GM23338 (cell line): ENCODE measurements around the gene HOXD1. TPM values are rescaled to one million over a fixed set of nuclear protein-coding genes. Genes with fewer than 3 reads are reported as not detected.

Experiments used
- ATAC-seq: fragments of 200-7000 bp; cut with Tn5 transposase; 3 replicates; pipeline ENCODE4 v1.9.1; 2020
- DNase-seq: peaks from one replicate; pipeline ENCODE4 v3.0.0-alpha.2; 2015; ENCODE audit warnings: low spot score
- H2AFZ ChIP-seq: fragments of 200-600 bp; sonication (generic); 2 replicates; pipeline ENCODE4 v1.8.0; 2016; ENCODE audit warnings: antibody characterized with exemption, mild to moderate bottlenecking, moderate library complexity
- H3F3A ChIP-seq: fragments of 200-600 bp; sonication (generic); replicated peaks from 2 replicates; pipeline ENCODE4 v1.8.0; 2017; ENCODE audit warnings: antibody characterized with exemption, mixed run types, low read depth
- H3K27ac ChIP-seq: fragments of 200-600 bp; sonication (generic); 2 replicates; pipeline ENCODE4 v1.6.1; 2016; ENCODE audit warnings: low read depth
- H3K27me3 ChIP-seq: fragments of 200-600 bp; sonication (generic); 2 replicates; pipeline ENCODE4 v1.8.0; 2016; ENCODE audit warnings: mild to moderate bottlenecking, mixed run types, moderate library complexity; ENCODE audit not compliant: insufficient read depth
- H3K36me3 ChIP-seq: fragments of 200-600 bp; sonication (generic); 2 replicates; pipeline ENCODE4 v1.8.0; 2016; ENCODE audit warnings: mild to moderate bottlenecking; ENCODE audit not compliant: insufficient read depth
- H3K4me1 ChIP-seq: fragments of 200-600 bp; sonication (generic); 2 replicates; pipeline ENCODE4 v1.8.0; 2016; ENCODE audit warnings: mild to moderate bottlenecking, moderate library complexity; ENCODE audit not compliant: insufficient read depth
- H3K4me2 ChIP-seq: fragments of 200-600 bp; sonication (generic); 2 replicates; pipeline ENCODE4 v1.7.1; 2017; ENCODE audit warnings: mixed run types
- H3K4me3 ChIP-seq: fragments of 200-600 bp; sonication (generic); 2 replicates; pipeline ENCODE4 v1.6.1; 2016; ENCODE audit warnings: mixed run types
- H3K79me2 ChIP-seq: fragments of 200-600 bp; sonication (generic); replicated peaks from 2 replicates; pipeline ENCODE4 v1.8.0; 2017; ENCODE audit warnings: mild to moderate bottlenecking; ENCODE audit not compliant: insufficient read depth
- H3K9me2 ChIP-seq: fragments of 200-600 bp; sonication (generic); 2 replicates; pipeline ENCODE4 v1.8.0; 2017; ENCODE audit not compliant: insufficient read depth
- H4K20me1 ChIP-seq: fragments of 200-600 bp; sonication (generic); replicated peaks from 2 replicates; pipeline ENCODE4 v1.8.0; 2017; ENCODE audit warnings: mild to moderate bottlenecking; ENCODE audit not compliant: insufficient read depth
- H3K27ac Mint-ChIP-seq: 2 replicates; pipeline ENCODE4 v1.8.0; 2020; ENCODE audit warnings: inconsistent platforms, mild to moderate bottlenecking, moderate library complexity, mixed read lengths
- H3K27me3 Mint-ChIP-seq: 3 replicates; pipeline ENCODE4 v1.8.0; 2022; ENCODE audit warnings: low read depth, mild to moderate bottlenecking, moderate library complexity, mixed read lengths, inconsistent platforms; ENCODE audit not compliant: insufficient read depth, poor library complexity
- H3K36me3 Mint-ChIP-seq: 3 replicates; pipeline ENCODE4 v1.8.0; 2021; ENCODE audit warnings: low read depth, mild to moderate bottlenecking, inconsistent platforms, moderate library complexity, mixed read lengths
- H3K4me1 Mint-ChIP-seq: 3 replicates; pipeline ENCODE4 v1.8.0; 2020; ENCODE audit warnings: mild to moderate bottlenecking, inconsistent platforms, mixed read lengths
- H3K4me3 Mint-ChIP-seq: 3 replicates; pipeline ENCODE4 v1.8.0; 2021; ENCODE audit warnings: moderate library complexity, mild to moderate bottlenecking, inconsistent platforms, mixed read lengths
- H3K9me3 Mint-ChIP-seq: 3 replicates; pipeline ENCODE4 v1.8.0; 2020; ENCODE audit warnings: moderate library complexity, mild to moderate bottlenecking, inconsistent platforms, mixed read lengths
- CTCF ChIP-seq, 2 experiments: fragments of 200-600 bp in 1 of 2; sonication (generic) in 1 of 2; conservative IDR thresholded peaks; 2 replicates each; pipeline versions ENCODE4 v1.5.1 to v1.6.1; 2016 to 2017; ENCODE audit warnings: antibody characterized with exemption in 2 of 2, low read depth in 2 of 2, mild to moderate bottlenecking in 2 of 2, moderate library complexity in 1 of 2
- EZH2 ChIP-seq: fragments of 200-600 bp; sonication (generic); IDR thresholded peaks from one replicate; pipeline ENCODE4 v1.8.0; 2017; ENCODE audit warnings: antibody characterized with exemption, mild to moderate bottlenecking, low read depth; ENCODE audit not compliant: unreplicated experiment
- EZH2phosphoT487 ChIP-seq: fragments of 200-600 bp; sonication (generic); IDR thresholded peaks from one replicate; pipeline ENCODE4 v1.8.1; 2018; ENCODE audit warnings: antibody characterized with exemption; ENCODE audit not compliant: unreplicated experiment
- JUNB ChIP-seq: IDR thresholded peaks from one replicate; pipeline ENCODE4 v1.6.1; 2016; ENCODE audit warnings: antibody characterized with exemption; ENCODE audit not compliant: unreplicated experiment
- NANOG ChIP-seq: IDR thresholded peaks from 2 replicates; pipeline ENCODE4 v1.6.1; 2016; ENCODE audit warnings: antibody characterized with exemption, borderline replicate concordance
- REST ChIP-seq: IDR thresholded peaks from one replicate; pipeline ENCODE4 v1.6.1; 2018; ENCODE audit warnings: antibody characterized with exemption; ENCODE audit not compliant: unreplicated experiment
- STAT1 ChIP-seq: IDR thresholded peaks from one replicate; pipeline ENCODE4 v1.6.1; 2016; ENCODE audit warnings: antibody characterized with exemption; ENCODE audit not compliant: unreplicated experiment
- ZNF114 ChIP-seq: fragments of 250-450 bp; sonication (Bioruptor Pico); IDR thresholded peaks from 2 replicates; pipeline ENCODE4 v1.5.0; 2020; ENCODE audit warnings: mild to moderate bottlenecking, moderate library complexity
- ZNF331 ChIP-seq: fragments of 250-450 bp; sonication (Bioruptor Pico); IDR thresholded peaks from 2 replicates; pipeline ENCODE4 v1.5.0; 2020; ENCODE audit warnings: low read depth, mild to moderate bottlenecking, moderate library complexity
- polyA plus RNA-seq: library from polyadenylated mRNA; unstranded; fragments of >200 nt; fragmentation: Nextera tagmentation; extraction: Ambion mirVana; gene quantifications from 2 replicates; pipeline ENCODE4 v1.2.1, GENCODE V29; 2016
- total RNA-seq: library from RNA; depleted of rRNA; stranded (reverse); fragments of >200 nt; shearing (Covaris generic); gene quantifications from 2 replicates; pipeline ENCODE4 v1.2.3, GENCODE V29; 2014

HOXD1 gene
- total and polyA plus RNA-seq, 2 experiments from 2014 or later: not detected

GRCh38 chr2:176149939-176150583 lies 38.4 kb upstream of the HOXD1 start:
- H3K36me3 ChIP-seq: no peaks in the 10 kb centered on the region
- no peaks in the 10 kb centered on the region for H3K36me3 Mint-ChIP-seq
- TF ChIP-seq ZNF331 (no peak), STAT1 (no peak), CTCF (conservative IDR thresholded peaks at IDR 0.05; ENCODE audit: low read depth in 2 of 2) (no peak), REST (no peak), EZH2 (peak; percentile 89), JUNB (no peak), EZH2phosphoT487 (peak; percentile 18), ZNF114 (CRISPR knock-in tag) (no peak), NANOG (no peak)
- H3K27ac ChIP-seq: no peak overlapping the region
- peaks cover 16% of the 10 kb centered on the region for H3K4me1 Mint-ChIP-seq
- H2AFZ ChIP-seq: no peak overlapping the region
- no peak overlapping the region; the same call in 2 of the 3 replicates for H3K4me3 Mint-ChIP-seq
- no peak overlapping the region for H3K27ac Mint-ChIP-seq
- H3K9me2 ChIP-seq: no peaks in the 10 kb centered on the region
- peaks cover 100% of the 10 kb centered on the region for H3K27me3 ChIP-seq
- DNase-seq (peak; percentile 14), ATAC-seq (no peak)
- peaks cover 99% of the 10 kb centered on the region for H3K27me3 Mint-ChIP-seq
- H3K4me3 ChIP-seq: no peak overlapping the region
- H3K79me2 ChIP-seq: no peaks in the 10 kb centered on the region
- peaks cover 57% of the 10 kb centered on the region for H4K20me1 ChIP-seq
- H3F3A ChIP-seq: peaks cover 30% of the 10 kb centered on the region
- no peak overlapping the region for H3K4me2 ChIP-seq
- H3K4me1 ChIP-seq: peaks cover 28% of the 10 kb centered on the region
- H3K9me3 Mint-ChIP-seq: 0 out of 3 replicates have a peak, but pooled peaks cover 2% of the 10 kb centered on the region
